HG03575 (cell line): ENCODE results near the gene FTO.
"Not testable (repeated sequence)": the region's sequence is repeated elsewhere in the genome, so short reads cannot be mapped to it uniquely, and the experiment has no call there.

Experiments
- ATAC-seq: cut with Tn5 transposase; IDR thresholded peaks from one replicate; pipeline ENCODE4 v1.9.1; 2021; ENCODE audit not compliant: unreplicated experiment, insufficient number of reproducible peaks, low FRiP score; ENCODE audit errors: extremely low read depth

The FTO gene

GRCh38 chr16:53844804-53845203 is 140.8 kb downstream of the FTO start:
- no peak for ATAC-seq

- ATAC-seq = not testable (repeated sequence)
Measured at GRCh38 chr16:53846549-53846948, 142.6 kb downstream of the FTO start.

- no peak for ATAC-seq
Measured at GRCh38 chr16:53846971-53847370, 143.0 kb downstream of the FTO start.

- no peak for ATAC-seq
Measured at GRCh38 chr16:53848277-53848942, 144.5 kb downstream of the FTO start.

- no peak for ATAC-seq
Measured at GRCh38 chr16:53848950-53849349, 145.0 kb downstream of the FTO start.

GRCh38 chr16:53849585-53849984 is 145.6 kb downstream of the FTO start:
- ATAC-seq = no peak

- ATAC-seq = no peak
Measured at GRCh38 chr16:53849994-53850393, 146.0 kb downstream of the FTO start.

GRCh38 chr16:53852678-53853077 is 148.7 kb downstream of the FTO start:
- ATAC-seq = no peak

GRCh38 chr16:53855056-53855455 is 151.1 kb downstream of the FTO start:
- ATAC-seq = no peak

- ATAC-seq = no peak
Measured at GRCh38 chr16:53855511-53855910, 151.6 kb downstream of the FTO start.

GRCh38 chr16:53859995-53860540 is 156.1 kb downstream of the FTO start:
- ATAC-seq = no peak

- no peak for ATAC-seq
Measured at GRCh38 chr16:53863861-53864260, 159.9 kb downstream of the FTO start.

- ATAC-seq = no peak
Measured at GRCh38 chr16:53864819-53865493, 161.0 kb downstream of the FTO start.

GRCh38 chr16:53865494-53865863 is 161.5 kb downstream of the FTO start:
- ATAC-seq = no peak

GRCh38 chr16:53866520-53866919 is 162.6 kb downstream of the FTO start:
- ATAC-seq = no peak

- no peak for ATAC-seq
Measured at GRCh38 chr16:53870831-53871230, 166.9 kb downstream of the FTO start.

- ATAC-seq = no peak
Measured at GRCh38 chr16:53872248-53873221, 168.6 kb downstream of the FTO start.

GRCh38 chr16:53876811-53877210 is 172.9 kb downstream of the FTO start:
- no peak for ATAC-seq

- no peak for ATAC-seq
Measured at GRCh38 chr16:53878216-53878615, 174.3 kb downstream of the FTO start.
